HepG2 (cell line): ENCODE measurements around the gene SLC35B4.

Source experiments
- EP300 ChIP-seq, 3 experiments: sonication (generic) in 1 of 3; formaldehyde crosslinking in 1 of 3; IDR thresholded peaks; 2 replicates each; pipeline versions ENCODE4 v1.5.1 to v1.6.1; 2011 to 2020; ENCODE audit warnings: low read depth in 2 of 3, low read length in 2 of 3, borderline replicate concordance in 1 of 3, improper control_type of control experiment in 1 of 3, mild to moderate bottlenecking in 1 of 3, missing genetic modification reagents in 1 of 3, moderate library complexity in 1 of 3
- PCBP1 ChIP-seq: fragments of 200-400 bp; formaldehyde crosslinking; IDR thresholded peaks from 2 replicates; pipeline ENCODE4 v1.6.1; 2017; ENCODE audit warnings: mild to moderate bottlenecking, low read depth, low read length, borderline replicate concordance
- PLSCR1 ChIP-seq: sonication (generic); formaldehyde crosslinking; IDR thresholded peaks from 2 replicates; pipeline ENCODE4 v1.5.0; 2020; ENCODE audit warnings: missing genetic modification reagents, mild to moderate bottlenecking, borderline replicate concordance

- TF ChIP-seq PCBP1 (no peak), PLSCR1 (no peak), EP300 (IDR thresholded peaks at IDR 0.05; ENCODE audit: low read depth in 2 of 2, low read length in 2 of 2) (peak in 1 of 2 experiments; percentile 43; a peak in 1 of 4 replicates), EP300 (CRISPR knock-in tag; IDR thresholded peaks at IDR 0.05; ENCODE audit: borderline replicate concordance) (no peak)
Observed at GRCh38 chr7:134362587-134363483, 46.1 kb upstream of the SLC35B4 start.
